Osteoblast (primary cell): Measurements from ENCODE around the gene SH2D6. TPM values are rescaled to one million over a fixed set of nuclear protein-coding genes. Genes with fewer than 3 reads are reported as not detected.
"Not testable (repeated sequence)": the region's sequence is repeated elsewhere in the genome, so short reads cannot be mapped to it uniquely, and the experiment has no call there.

Experiments
- DNase-seq: peaks from one replicate; pipeline ENCODE4 v3.0.0; 2011; ENCODE audit warnings: low spot score, mixed read lengths; ENCODE audit not compliant: insufficient read length; ENCODE audit errors: missing footprints
- H2AFZ ChIP-seq: 2 replicates; pipeline ENCODE4 v1.6.0; 2011; ENCODE audit warnings: mild to moderate bottlenecking, low read length
- H3K27ac ChIP-seq: 2 replicates; pipeline ENCODE4 v1.5.1; 2011; ENCODE audit warnings: mild to moderate bottlenecking, low read depth, low read length, moderate library complexity
- H3K27me3 ChIP-seq: 2 replicates; pipeline ENCODE4 v1.6.0; 2012; ENCODE audit warnings: mild to moderate bottlenecking, control low read depth, inconsistent platforms, low read length, moderate library complexity; ENCODE audit not compliant: insufficient read depth
- H3K36me3 ChIP-seq: 2 replicates; pipeline ENCODE4 v1.5.1; 2011; ENCODE audit warnings: mild to moderate bottlenecking, low read length, control low read depth, moderate library complexity; ENCODE audit not compliant: insufficient read depth
- H3K4me1 ChIP-seq: 2 replicates; pipeline ENCODE4 v1.5.1; 2011; ENCODE audit warnings: mild to moderate bottlenecking, low read length, control low read depth, moderate library complexity; ENCODE audit not compliant: insufficient read depth
- H3K4me2 ChIP-seq: 2 replicates; pipeline ENCODE4 v1.6.0; 2011; ENCODE audit warnings: mild to moderate bottlenecking, low read length; ENCODE audit not compliant: insufficient read depth
- H3K4me3 ChIP-seq: fragments of 200-600 bp; sonication (generic); 3 replicates; pipeline ENCODE4 v1.5.1; 2012; ENCODE audit warnings: mild to moderate bottlenecking, low read length, inconsistent platforms; ENCODE audit not compliant: insufficient read depth
- H3K79me2 ChIP-seq: 2 replicates; pipeline ENCODE4 v1.6.0; 2012; ENCODE audit warnings: mild to moderate bottlenecking, low read length, control low read depth, inconsistent platforms; ENCODE audit not compliant: insufficient read depth
- H3K9me3 ChIP-seq: 2 replicates; pipeline ENCODE4 v1.5.1; 2011; ENCODE audit warnings: low read depth, low read length, control low read depth
- H4K20me1 ChIP-seq: 2 replicates; pipeline ENCODE4 v1.6.0; 2012; ENCODE audit warnings: mild to moderate bottlenecking, low read length, control low read depth; ENCODE audit not compliant: insufficient read depth
- total RNA-seq: library from RNA; depleted of rRNA; stranded (reverse); fragments of >200 nt; gene quantifications from 2 replicates; pipeline ENCODE4 v1.2.3, GENCODE V29; 2012
- TF ChIP-seq, protein P1 (sequence below): IDR thresholded peaks from 2 replicates; pipeline ENCODE4 v1.5.1; 2011; ENCODE audit warnings: mild to moderate bottlenecking, low read depth, low read length, moderate library complexity; ENCODE audit errors: extremely low read depth

SH2D6 gene
- total RNA-seq, 1 donor, result under 0.01 TPM

DNA sequence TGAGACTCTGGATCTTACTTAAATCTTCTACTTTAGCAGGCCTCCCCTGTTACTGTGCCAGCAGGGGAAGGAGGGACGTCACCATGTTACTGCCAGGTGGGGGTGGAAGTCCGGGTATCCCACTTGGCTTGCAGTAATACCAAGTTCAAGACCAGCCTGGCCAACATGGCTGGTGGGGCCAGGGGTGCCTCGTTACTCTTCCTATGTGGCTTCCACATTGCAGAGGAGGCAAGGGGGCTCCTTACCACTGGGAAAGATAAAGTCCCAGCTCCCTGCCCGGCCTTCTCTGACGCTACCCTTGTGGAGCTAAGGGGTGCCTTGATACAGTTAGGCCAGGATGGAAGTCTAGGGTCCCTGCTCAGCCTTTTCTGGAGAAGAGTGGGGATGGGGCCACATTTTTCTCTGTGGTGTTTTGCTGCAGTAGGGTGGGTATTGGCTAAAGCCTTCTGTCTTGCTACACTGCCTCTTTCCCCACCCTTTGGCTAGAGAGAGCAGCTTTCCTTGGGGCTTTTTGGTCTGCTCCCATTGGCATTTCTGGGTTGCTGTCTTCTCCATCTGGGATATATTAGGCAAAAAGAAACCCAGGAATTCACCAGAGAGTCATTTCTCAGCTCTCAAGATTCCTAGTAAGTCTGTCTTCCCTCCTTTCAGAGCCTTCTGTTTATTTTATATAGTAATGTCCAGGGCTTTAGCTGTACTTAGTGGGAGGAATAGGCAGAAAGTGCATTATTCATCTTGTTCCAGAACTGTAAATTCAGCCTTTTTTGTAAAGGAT, 42.0 kb upstream of the SH2D6 start:
- H3K4me3 ChIP-seq, result no peak overlapping the region
- TF ChIP-seq, protein P1, sequence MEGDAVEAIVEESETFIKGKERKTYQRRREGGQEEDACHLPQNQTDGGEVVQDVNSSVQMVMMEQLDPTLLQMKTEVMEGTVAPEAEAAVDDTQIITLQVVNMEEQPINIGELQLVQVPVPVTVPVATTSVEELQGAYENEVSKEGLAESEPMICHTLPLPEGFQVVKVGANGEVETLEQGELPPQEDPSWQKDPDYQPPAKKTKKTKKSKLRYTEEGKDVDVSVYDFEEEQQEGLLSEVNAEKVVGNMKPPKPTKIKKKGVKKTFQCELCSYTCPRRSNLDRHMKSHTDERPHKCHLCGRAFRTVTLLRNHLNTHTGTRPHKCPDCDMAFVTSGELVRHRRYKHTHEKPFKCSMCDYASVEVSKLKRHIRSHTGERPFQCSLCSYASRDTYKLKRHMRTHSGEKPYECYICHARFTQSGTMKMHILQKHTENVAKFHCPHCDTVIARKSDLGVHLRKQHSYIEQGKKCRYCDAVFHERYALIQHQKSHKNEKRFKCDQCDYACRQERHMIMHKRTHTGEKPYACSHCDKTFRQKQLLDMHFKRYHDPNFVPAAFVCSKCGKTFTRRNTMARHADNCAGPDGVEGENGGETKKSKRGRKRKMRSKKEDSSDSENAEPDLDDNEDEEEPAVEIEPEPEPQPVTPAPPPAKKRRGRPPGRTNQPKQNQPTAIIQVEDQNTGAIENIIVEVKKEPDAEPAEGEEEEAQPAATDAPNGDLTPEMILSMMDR, result no peak
- H2AFZ ChIP-seq, result no peak overlapping the region
- H3K79me2 ChIP-seq, result no peaks in the 10 kb centered on the region
- peaks cover 42% of the 10 kb centered on the region for H3K36me3 ChIP-seq
- no peak for DNase-seq
- H4K20me1 ChIP-seq, result no peaks in the 10 kb centered on the region
- H3K27ac ChIP-seq, result no peak overlapping the region
- H3K4me1 ChIP-seq, result no peaks in the 10 kb centered on the region
- no peaks in the 10 kb centered on the region for H3K27me3 ChIP-seq
- no peaks in the 10 kb centered on the region for H3K9me3 ChIP-seq
- no peak overlapping the region for H3K4me2 ChIP-seq

DNA sequence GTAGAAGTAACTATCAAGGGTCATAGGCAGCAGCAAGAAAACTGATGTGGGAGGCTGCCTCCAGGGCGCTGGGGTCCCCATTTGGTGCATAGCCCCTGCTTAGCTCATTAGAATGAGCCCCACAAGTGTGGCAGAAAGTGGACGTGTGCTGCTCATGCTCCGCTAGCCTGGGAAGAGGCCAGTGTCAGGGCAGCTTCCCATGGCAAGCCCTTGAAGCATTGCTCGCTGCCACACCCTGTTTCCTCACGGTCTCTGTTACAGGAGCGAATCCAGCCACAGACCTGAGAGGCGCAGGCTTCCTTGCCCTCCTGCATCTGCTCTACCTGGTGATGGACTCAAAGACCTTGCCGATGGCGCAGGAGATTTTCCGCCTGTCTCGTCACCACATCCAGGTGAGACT, 41.4 kb upstream of the SH2D6 start:
- Histone ChIP-seq H3K79me2 (no peaks in the 10 kb centered on the region), H4K20me1 (no peaks in the 10 kb centered on the region), H3K36me3 (peaks cover 41% of the 10 kb centered on the region), H3K4me3 (no peak overlapping the region), H3K27me3 (no peaks in the 10 kb centered on the region), H3K4me2 (no peak overlapping the region), H3K27ac (no peak overlapping the region), H3K9me3 (no peaks in the 10 kb centered on the region), H3K4me1 (no peaks in the 10 kb centered on the region), H2AFZ (no peak overlapping the region)
- TF ChIP-seq, protein P1, result no peak
- no peak for DNase-seq

DNA sequence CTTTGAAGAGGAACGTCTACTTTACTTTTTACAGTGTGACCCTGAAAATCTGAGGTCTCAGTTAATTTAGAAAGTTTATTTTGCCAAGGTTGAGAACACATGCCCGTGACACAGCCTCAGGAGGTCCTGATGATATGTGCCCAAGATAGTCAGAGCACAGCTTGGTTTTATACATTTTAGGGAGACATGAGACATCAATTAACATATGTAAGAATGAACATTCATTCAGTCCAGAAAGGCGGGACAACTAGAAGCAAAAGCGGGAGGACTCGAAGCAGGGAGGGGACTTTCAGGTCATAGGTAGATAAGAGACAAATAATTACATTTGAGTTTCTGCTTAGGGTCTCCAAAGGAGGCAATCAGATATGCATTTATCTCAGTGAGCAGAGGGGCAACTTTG, 40.3 kb upstream of the SH2D6 start:
- H3K4me1 ChIP-seq, result peaks cover 4% of the 10 kb centered on the region
- H3K79me2 ChIP-seq, result no peaks in the 10 kb centered on the region
- H3K27me3 ChIP-seq, result no peaks in the 10 kb centered on the region
- no peaks in the 10 kb centered on the region for H4K20me1 ChIP-seq
- no peak overlapping the region for H2AFZ ChIP-seq
- no peaks in the 10 kb centered on the region for H3K9me3 ChIP-seq
- H3K4me2 ChIP-seq, result no peak overlapping the region
- H3K36me3 ChIP-seq, result peaks cover 39% of the 10 kb centered on the region
- no peak for DNase-seq
- no peak overlapping the region for H3K27ac ChIP-seq
- TF ChIP-seq, protein P1, result no peak
- H3K4me3 ChIP-seq, result no peak overlapping the region

DNA sequence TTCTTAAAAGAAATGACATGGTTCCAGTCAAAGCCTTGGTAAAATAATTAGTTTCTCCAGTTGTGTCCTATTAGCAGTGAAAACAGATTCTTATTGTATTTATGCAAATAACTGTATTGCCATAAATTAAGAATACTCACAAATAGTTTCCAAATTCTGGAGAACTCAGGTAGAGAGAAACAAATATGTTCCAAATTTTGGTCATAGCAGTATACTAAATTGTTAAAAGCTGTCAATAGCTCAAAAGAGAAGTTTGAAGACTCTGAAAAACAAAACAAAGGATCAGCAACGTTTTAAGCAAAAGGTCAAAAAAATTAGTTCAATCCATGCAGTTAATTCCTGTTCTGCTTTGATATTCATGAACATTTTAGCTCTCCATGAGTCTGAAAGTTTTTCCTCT, 38.5 kb upstream of the SH2D6 start:
- DNase-seq, result no peak
- Histone ChIP-seq H3K9me3 (no peaks in the 10 kb centered on the region), H3K4me2 (no peak overlapping the region), H3K27ac (no peak overlapping the region), H3K4me3 (no peak overlapping the region), H3K4me1 (peaks cover 7% of the 10 kb centered on the region), H3K36me3 (peaks cover 52% of the 10 kb centered on the region), H3K27me3 (no peaks in the 10 kb centered on the region), H4K20me1 (no peaks in the 10 kb centered on the region), H2AFZ (no peak overlapping the region), H3K79me2 (no peaks in the 10 kb centered on the region)
- TF ChIP-seq, protein P1, result no peak

DNA sequence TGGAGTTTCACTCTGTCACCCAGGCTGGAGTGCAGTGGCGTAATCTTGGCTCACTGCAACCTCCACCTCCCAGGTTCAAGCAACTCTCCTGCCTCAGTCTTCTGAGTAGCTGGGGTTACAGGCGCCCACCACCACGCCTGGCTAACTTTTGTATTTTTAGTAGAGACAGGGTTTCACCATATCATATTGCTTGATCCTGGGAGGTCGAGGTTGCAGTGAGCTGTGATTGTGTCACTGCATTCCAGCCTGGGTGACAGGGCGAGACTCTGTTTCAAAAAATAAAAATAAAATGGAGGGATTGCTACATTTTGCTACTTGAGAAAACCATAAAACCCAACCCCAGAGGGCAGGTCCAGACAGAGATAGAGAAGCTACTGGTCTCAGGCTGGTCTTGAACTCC, 35.4 kb upstream of the SH2D6 start:
- not testable (repeated sequence) for H3K4me2 ChIP-seq, DNase-seq, H4K20me1 ChIP-seq, H2AFZ ChIP-seq, H3K27me3 ChIP-seq, H3K4me3 ChIP-seq, H3K9me3 ChIP-seq, H3K4me1 ChIP-seq, H3K79me2 ChIP-seq
- H3K36me3 ChIP-seq, result peaks cover 39% of the 10 kb centered on the region
- peak overlapping the region; percentile 17 for H3K27ac ChIP-seq
